Measurements from ENCODE around the gene SLC35D3. TPM values are rescaled to one million over a fixed set of nuclear protein-coding genes. Genes with fewer than 3 reads are reported as not detected.
"Not testable (repeated sequence)": the region's sequence is repeated elsewhere in the genome, so short reads cannot be mapped to it uniquely, and the experiment has no call there.

SLC35D3 gene
- total and polyA plus RNA-seq, 9 donors, result 0.07 to 0.13 (median 0.08) TPM; not detected in 6

- WGBS (ENCODE audit: insufficient coverage), result no CpG with 5 or more reads among the region's 3 CpGs
- not testable (repeated sequence) for H3K4me1 ChIP-seq (ENCODE audit: control insufficient read depth, insufficient read depth, low read length); DNase-seq; H3K4me3 ChIP-seq (ENCODE audit: low read length); H3K9me3 ChIP-seq (replicated peaks; ENCODE audit: control insufficient read depth, low read depth, low read length); H3K27ac ChIP-seq (ENCODE audit: low read length); H3K27me3 ChIP-seq (ENCODE audit: control insufficient read depth, insufficient read depth, low read length); H3K36me3 ChIP-seq (ENCODE audit: control insufficient read depth, insufficient read depth, low read length)
Measured at GRCh38 chr6:136949957-136950356, 27.9 kb downstream of the SLC35D3 start.

GRCh38 chr6:136950436-136951126 lies 28.5 kb downstream of the SLC35D3 start:
- 81% methylated on average over 3 of the region's 4 CpGs for WGBS (ENCODE audit: insufficient coverage)
- no peak for DNase-seq
- Histone ChIP-seq H3K9me3 (replicated peaks; ENCODE audit: control insufficient read depth, low read depth, low read length) (no peaks in the 10 kb centered on the region), H3K36me3 (ENCODE audit: control insufficient read depth, insufficient read depth, low read length) (no peaks in the 10 kb centered on the region), H3K27ac (ENCODE audit: low read length) (no peak overlapping the region), H3K4me1 (ENCODE audit: control insufficient read depth, insufficient read depth, low read length) (no peaks in the 10 kb centered on the region), H3K4me3 (ENCODE audit: low read length) (no peak overlapping the region), H3K27me3 (ENCODE audit: control insufficient read depth, insufficient read depth, low read length) (no peaks in the 10 kb centered on the region)

- Histone ChIP-seq H3K9me3 (replicated peaks; ENCODE audit: control insufficient read depth, low read depth, low read length) (no peaks in the 10 kb centered on the region), H3K4me3 (ENCODE audit: low read length) (no peak overlapping the region), H3K36me3 (ENCODE audit: control insufficient read depth, insufficient read depth, low read length) (no peaks in the 10 kb centered on the region), H3K27ac (ENCODE audit: low read length) (no peak overlapping the region), H3K27me3 (ENCODE audit: control insufficient read depth, insufficient read depth, low read length) (no peaks in the 10 kb centered on the region), H3K4me1 (ENCODE audit: control insufficient read depth, insufficient read depth, low read length) (peaks cover 4% of the 10 kb centered on the region)
- 60% methylated on average over 1 of the region's 7 CpGs for WGBS (ENCODE audit: insufficient coverage)
- no peak for DNase-seq
Measured at GRCh38 chr6:136952714-136953260, 30.7 kb downstream of the SLC35D3 start.

GRCh38 chr6:136955123-136955522 lies 33.0 kb downstream of the SLC35D3 start:
- no peaks in the 10 kb centered on the region for H3K27me3 ChIP-seq (ENCODE audit: control insufficient read depth, insufficient read depth, low read length)
- H3K4me3 ChIP-seq (ENCODE audit: low read length), result no peak overlapping the region
- no peak for DNase-seq
- 83% methylated on average over 3 of the region's 3 CpGs for WGBS (ENCODE audit: insufficient coverage)
- H3K36me3 ChIP-seq (ENCODE audit: control insufficient read depth, insufficient read depth, low read length), result no peaks in the 10 kb centered on the region
- H3K9me3 ChIP-seq (replicated peaks; ENCODE audit: control insufficient read depth, low read depth, low read length), result no peaks in the 10 kb centered on the region
- H3K4me1 ChIP-seq (ENCODE audit: control insufficient read depth, insufficient read depth, low read length), result peaks cover 7% of the 10 kb centered on the region
- no peak overlapping the region for H3K27ac ChIP-seq (ENCODE audit: low read length)

- WGBS (ENCODE audit: insufficient coverage), result 33% methylated on average over 8 of the region's 14 CpGs
- Histone ChIP-seq H3K27me3 (ENCODE audit: control insufficient read depth, insufficient read depth, low read length) (no peaks in the 10 kb centered on the region), H3K4me3 (ENCODE audit: low read length) (no peak overlapping the region), H3K9me3 (replicated peaks; ENCODE audit: control insufficient read depth, low read depth, low read length) (no peaks in the 10 kb centered on the region), H3K4me1 (ENCODE audit: control insufficient read depth, insufficient read depth, low read length) (peaks cover 7% of the 10 kb centered on the region), H3K36me3 (ENCODE audit: control insufficient read depth, insufficient read depth, low read length) (no peaks in the 10 kb centered on the region), H3K27ac (ENCODE audit: low read length) (no peak overlapping the region)
- peak; percentile 20 for DNase-seq
Measured at GRCh38 chr6:136956590-136957544, 34.8 kb downstream of the SLC35D3 start.

- WGBS (ENCODE audit: insufficient coverage), result 75% methylated on average over 4 of the region's 5 CpGs
- no peak overlapping the region for H3K4me3 ChIP-seq (ENCODE audit: low read length)
Measured at GRCh38 chr6:136958168-136958567, 36.1 kb downstream of the SLC35D3 start.

GRCh38 chr6:136959471-136959891 lies 37.4 kb downstream of the SLC35D3 start:
- H3K27ac ChIP-seq (ENCODE audit: low read length), result no peak overlapping the region
- no peak for DNase-seq
- H3K36me3 ChIP-seq (ENCODE audit: control insufficient read depth, insufficient read depth, low read length), result no peaks in the 10 kb centered on the region
- peaks cover 7% of the 10 kb centered on the region for H3K4me1 ChIP-seq (ENCODE audit: control insufficient read depth, insufficient read depth, low read length)
- H3K27me3 ChIP-seq (ENCODE audit: control insufficient read depth, insufficient read depth, low read length), result no peaks in the 10 kb centered on the region
- WGBS (ENCODE audit: insufficient coverage), result 38% methylated on average over 10 of the region's 14 CpGs
- H3K4me3 ChIP-seq (ENCODE audit: low read length), result no peak overlapping the region
- H3K9me3 ChIP-seq (replicated peaks; ENCODE audit: control insufficient read depth, low read depth, low read length), result no peaks in the 10 kb centered on the region

More at GRCh38 chr6:136958168-136958567, 36.1 kb downstream of the SLC35D3 start:
- no peak for DNase-seq
- Histone ChIP-seq H3K4me1 (ENCODE audit: control insufficient read depth, insufficient read depth, low read length) (peaks cover 7% of the 10 kb centered on the region), H3K27ac (ENCODE audit: low read length) (no peak overlapping the region), H3K27me3 (ENCODE audit: control insufficient read depth, insufficient read depth, low read length) (no peaks in the 10 kb centered on the region), H3K9me3 (replicated peaks; ENCODE audit: control insufficient read depth, low read depth, low read length) (no peaks in the 10 kb centered on the region), H3K36me3 (ENCODE audit: control insufficient read depth, insufficient read depth, low read length) (no peaks in the 10 kb centered on the region)

GRCh38 chr6:136959935-136960334 lies 37.8 kb downstream of the SLC35D3 start:
- H3K27ac ChIP-seq (ENCODE audit: low read length); H3K4me3 ChIP-seq (ENCODE audit: low read length); H3K36me3 ChIP-seq (ENCODE audit: control insufficient read depth, insufficient read depth, low read length); H3K4me1 ChIP-seq (ENCODE audit: control insufficient read depth, insufficient read depth, low read length); DNase-seq; H3K9me3 ChIP-seq (replicated peaks; ENCODE audit: control insufficient read depth, low read depth, low read length); H3K27me3 ChIP-seq (ENCODE audit: control insufficient read depth, insufficient read depth, low read length): not testable (repeated sequence)
- no CpG with 5 or more reads among the region's 6 CpGs for WGBS (ENCODE audit: insufficient coverage)

- Histone ChIP-seq H3K27ac (ENCODE audit: low read length) (no peak overlapping the region), H3K9me3 (replicated peaks; ENCODE audit: control insufficient read depth, low read depth, low read length) (no peaks in the 10 kb centered on the region), H3K36me3 (ENCODE audit: control insufficient read depth, insufficient read depth, low read length) (no peaks in the 10 kb centered on the region), H3K27me3 (ENCODE audit: control insufficient read depth, insufficient read depth, low read length) (no peaks in the 10 kb centered on the region), H3K4me3 (ENCODE audit: low read length) (no peak overlapping the region), H3K4me1 (ENCODE audit: control insufficient read depth, insufficient read depth, low read length) (peaks cover 7% of the 10 kb centered on the region)
- no peak for DNase-seq
- WGBS (ENCODE audit: insufficient coverage), result no CpG with 5 or more reads among the region's 3 CpGs
Measured at GRCh38 chr6:136960781-136961180, 38.7 kb downstream of the SLC35D3 start.

- no peak overlapping the region for H3K4me3 ChIP-seq (ENCODE audit: low read length)
- H3K4me1 ChIP-seq (ENCODE audit: control insufficient read depth, insufficient read depth, low read length), result peaks cover 7% of the 10 kb centered on the region
Measured at GRCh38 chr6:136961848-136962247, 39.7 kb downstream of the SLC35D3 start.

More at GRCh38 chr6:136961848-136962247, 39.7 kb downstream of the SLC35D3 start:
- Histone ChIP-seq H3K27me3 (ENCODE audit: control insufficient read depth, insufficient read depth, low read length) (no peaks in the 10 kb centered on the region), H3K36me3 (ENCODE audit: control insufficient read depth, insufficient read depth, low read length) (no peaks in the 10 kb centered on the region), H3K27ac (ENCODE audit: low read length) (no peak overlapping the region), H3K9me3 (replicated peaks; ENCODE audit: control insufficient read depth, low read depth, low read length) (no peaks in the 10 kb centered on the region)
- no peak for DNase-seq
- 84% methylated on average over 3 of the region's 5 CpGs for WGBS (ENCODE audit: insufficient coverage)

Measured in muscle of leg (tissue), 11 donors.